M059J (cell line): Measurements from ENCODE around the gene LYZL4. TPM values are rescaled to one million over a fixed set of nuclear protein-coding genes. Genes with fewer than 3 reads are reported as not detected.

Experiments used
- DNase-seq: peaks from one replicate; pipeline ENCODE4 v3.0.0-alpha.2; 2012; ENCODE audit warnings: low read depth
- total RNA-seq: library from RNA; depleted of rRNA; stranded (reverse); fragments of >200 nt; shearing (Covaris generic); gene quantifications from 2 replicates; pipeline ENCODE4 v1.2.3, GENCODE V29; 2014

The LYZL4 gene
- total RNA-seq, 1 experiment from 2014 or later: not detected

DNA sequence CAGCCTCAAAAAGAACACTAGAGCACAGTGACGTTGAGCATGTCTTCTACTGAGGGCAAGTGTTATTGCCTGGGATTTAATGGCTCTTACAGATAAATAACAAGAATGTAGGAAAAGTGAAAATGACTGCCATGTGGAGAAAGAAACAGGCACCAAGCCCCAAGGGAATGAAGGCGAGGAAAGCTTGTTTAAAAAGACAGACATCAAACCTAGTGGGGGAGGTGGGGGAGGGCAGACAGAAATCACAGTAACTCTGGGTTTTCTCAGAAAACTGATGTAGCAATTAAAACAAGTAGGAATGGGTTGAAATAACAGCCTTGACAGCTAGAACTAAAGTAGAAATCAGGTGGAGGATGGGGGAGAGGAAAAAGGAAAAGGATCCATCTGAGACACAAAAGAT is 18.4 kb upstream of the LYZL4 start:
- no peak for DNase-seq

- no peak for DNase-seq
Measured at GRCh38 chr3:42425736-42426407, 15.5 kb upstream of the LYZL4 start.

GRCh38 chr3:42424911-42425310 is 14.5 kb upstream of the LYZL4 start:
- DNase-seq: no peak

GRCh38 chr3:42421818-42422796 is 11.7 kb upstream of the LYZL4 start:
- no peak for DNase-seq

DNA sequence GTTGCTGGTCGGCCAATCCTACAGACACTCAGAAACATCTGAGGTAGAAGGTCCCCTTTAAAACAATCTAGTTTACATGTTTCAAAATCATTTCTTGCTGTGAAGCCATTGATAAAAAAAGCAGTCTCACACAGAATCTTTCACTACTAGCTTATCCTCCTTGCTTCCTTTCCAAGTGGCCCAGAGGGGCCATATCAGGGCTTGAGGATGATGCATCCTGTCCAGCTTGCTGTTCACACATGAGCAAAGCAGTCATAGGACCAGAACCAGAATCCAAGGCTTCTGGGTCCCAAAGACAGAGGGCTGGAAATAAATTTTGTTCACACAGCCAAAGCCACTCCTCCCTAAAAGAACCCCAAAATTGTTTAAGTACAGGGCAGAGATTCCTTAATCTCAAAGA is 9.2 kb upstream of the LYZL4 start:
- no peak for DNase-seq

- DNase-seq: no peak
Measured at GRCh38 chr3:42412526-42413155, 2.2 kb upstream of the LYZL4 start.

DNA sequence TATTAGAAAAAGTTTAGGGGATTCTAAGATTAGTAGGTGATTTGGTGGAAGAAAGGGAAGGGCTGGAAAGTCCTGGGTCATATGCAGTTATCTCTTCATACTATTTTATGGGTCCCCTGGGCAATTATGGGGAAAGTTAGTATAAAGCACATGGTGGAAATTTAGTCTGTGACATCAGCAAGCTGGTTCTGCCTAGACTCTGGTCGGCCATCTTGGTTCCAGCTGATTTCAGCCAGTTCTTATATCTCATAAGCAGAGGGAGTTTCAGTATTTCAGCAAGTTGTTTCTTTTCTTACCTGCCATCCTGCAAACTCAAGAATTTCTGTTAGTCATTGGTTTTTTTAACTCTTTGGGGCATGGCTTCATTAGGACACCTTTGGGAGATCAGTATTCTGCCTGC is 1.0 kb upstream of the LYZL4 start:
- DNase-seq: no peak

DNA sequence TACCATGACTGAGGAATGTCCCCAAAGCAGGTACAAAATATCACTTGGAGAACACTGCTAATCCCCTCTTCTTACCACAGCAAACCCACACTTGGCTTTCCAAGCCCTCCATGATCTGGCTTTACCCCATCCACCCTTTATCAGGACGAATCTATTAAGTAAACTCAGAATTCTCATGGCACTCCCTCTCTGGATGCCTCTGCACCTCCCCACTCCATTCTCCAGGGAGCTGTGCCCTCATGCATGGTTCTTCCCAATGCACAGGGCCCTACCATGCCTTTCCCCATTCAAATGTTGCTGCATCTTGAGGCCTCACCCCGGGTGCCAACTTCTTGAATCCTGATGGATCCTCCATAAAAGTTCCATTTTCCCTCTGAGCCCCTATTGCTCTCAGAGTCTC is 2.3 kb downstream of the LYZL4 start:
- DNase-seq: no peak

DNA sequence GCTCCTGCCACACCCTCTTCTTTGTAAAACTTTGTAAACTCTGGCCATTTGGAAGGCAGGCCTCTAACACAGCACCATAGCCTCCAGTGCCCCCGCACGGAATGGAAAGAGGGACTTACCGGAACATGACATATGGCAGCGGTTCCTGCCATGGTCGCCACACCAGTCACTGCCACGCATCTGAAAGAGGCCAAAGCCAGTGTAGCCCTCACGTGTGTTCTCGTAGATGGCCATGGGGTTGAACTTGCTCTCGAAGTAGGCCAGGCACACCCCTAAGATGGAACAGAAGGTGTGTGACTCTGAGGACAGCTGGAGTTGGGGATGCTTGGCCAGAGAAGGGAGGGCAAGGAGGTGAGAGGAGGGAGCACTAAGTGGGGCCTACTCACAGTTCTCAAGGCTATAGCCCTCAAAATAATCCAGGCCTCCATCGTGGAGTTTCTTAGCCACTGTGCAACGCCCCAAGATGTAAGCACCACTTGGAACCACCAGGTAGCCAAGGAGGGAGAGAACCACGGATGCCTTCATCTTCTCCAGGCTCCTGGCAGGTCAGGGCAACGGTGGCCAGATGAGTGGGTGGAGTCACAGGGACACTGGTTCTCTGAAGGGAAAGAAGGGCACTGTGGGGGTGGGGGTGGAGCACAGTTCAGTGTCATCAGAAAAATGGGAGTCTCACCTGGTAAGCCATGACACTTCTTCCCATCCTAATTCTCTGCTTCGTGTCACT is 3.5 kb downstream of the LYZL4 start:
- DNase-seq: no peak

GRCh38 chr3:42405857-42406256 is 4.6 kb downstream of the LYZL4 start:
- no peak for DNase-seq

GRCh38 chr3:42403737-42404136 is 6.7 kb downstream of the LYZL4 start:
- DNase-seq: peak; percentile 26

- no peak for DNase-seq
Measured at GRCh38 chr3:42402394-42403096, 7.9 kb downstream of the LYZL4 start.

DNA sequence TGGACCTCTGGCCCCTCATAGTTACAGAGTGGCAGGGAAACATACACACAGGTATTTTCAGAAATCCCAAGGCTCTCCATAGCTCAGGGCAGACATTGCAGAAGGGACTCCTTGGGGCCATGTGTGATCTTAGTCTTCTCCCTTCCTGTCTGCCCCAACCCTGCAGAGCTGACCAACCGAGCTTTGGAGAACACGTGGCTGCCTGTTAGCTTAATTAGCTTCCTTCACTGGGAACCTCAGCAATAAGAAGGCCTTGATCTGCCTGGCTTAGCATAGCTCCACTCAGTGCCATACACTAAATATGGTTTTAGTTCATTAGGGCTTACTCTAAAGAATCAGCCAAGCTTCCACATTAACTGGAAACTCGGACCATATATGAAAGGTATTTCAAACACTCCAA is 12.3 kb downstream of the LYZL4 start:
- no peak for DNase-seq

DNA sequence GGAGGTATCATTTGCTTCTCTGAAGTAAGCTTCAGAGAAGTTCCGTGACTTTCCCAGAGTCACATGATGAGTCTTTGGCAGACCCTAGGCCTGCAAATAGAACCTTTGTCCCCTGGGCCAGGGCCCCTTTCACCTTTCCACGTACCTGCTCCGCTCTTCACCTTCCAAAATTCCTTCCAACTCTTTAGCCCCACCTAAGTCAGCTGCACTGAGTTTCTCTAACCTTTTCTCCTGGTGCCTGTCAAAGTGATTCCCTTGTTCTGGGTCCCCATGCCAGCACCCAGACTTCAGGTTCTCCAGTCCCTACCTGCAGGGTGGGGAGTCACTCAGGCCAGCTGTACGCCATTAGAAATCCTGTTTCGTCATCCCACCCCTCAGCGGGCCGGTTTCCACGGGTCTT is 12.8 kb downstream of the LYZL4 start:
- no peak for DNase-seq

DNA sequence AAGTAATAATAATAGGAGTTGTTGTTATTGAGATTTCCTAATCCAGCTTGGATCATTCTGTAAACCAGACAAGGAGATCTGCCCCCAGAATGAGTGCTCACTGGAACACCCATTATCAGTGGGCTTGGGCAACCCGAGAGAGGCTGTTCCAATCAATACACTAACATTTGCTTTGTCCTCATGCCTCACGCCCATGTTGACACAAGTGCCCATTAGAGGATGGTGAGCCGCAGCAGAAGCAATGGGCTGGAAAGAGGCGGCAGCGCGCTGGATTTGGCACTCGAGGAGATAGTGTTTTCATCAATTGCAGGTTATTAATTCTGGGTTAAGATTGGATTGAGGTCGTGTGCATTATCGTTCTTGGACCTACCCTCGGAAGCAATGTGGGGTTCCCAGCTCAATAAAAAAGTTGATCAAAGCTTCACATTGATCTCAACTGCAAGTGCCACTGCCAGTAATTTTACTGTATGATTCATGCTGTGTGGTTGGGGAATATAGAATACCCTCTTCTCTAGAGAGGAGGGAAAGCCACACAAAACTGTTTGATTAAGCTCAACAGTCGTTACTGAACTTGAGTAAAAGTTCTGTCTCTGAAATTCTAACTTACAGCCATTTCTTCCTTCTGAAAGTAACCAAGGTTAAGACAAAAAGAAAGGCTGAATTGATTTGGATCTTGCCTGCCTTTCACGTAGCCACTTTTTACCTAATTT is 15.7 kb downstream of the LYZL4 start:
- DNase-seq: no peak

DNA sequence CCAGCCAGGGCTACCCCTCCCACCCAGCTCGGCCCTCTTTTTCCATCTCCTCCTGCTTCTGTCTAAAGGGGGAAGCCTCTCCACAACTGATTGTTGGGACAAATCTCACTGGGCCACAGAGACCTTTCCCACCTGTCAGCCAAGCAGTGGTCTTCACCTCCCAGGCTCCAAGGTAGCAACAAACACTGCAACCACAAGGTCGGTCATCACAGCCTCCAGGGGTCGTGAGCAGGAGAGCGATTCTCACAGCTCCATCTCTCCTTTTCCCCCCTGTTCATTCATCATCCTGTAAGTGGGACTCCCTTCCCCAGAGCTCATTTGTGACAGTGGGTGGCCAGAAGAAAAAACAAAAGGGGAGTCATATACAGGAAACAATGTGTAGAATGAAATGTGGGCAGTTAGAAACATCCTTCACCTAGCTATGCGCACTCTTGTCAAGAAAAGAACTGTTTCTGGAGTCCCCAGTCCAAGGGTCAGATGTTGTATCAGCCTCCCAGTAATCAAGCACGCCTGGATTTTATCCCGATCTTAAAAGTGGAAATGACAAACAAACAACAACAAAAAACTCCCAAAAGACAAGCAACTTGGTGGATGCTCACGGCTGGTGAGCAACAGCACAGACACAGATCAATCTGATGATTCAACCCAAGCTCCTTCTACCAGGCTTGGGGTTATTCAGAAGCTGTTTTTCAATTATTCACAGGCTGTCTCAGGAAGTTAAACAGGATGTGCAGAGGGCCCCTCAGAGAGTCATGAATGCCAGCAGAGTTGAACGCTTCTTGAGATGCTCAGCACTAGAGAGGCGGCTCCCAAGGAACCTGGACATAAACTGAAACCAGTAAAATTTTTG is 22.4 kb downstream of the LYZL4 start:
- DNase-seq: no peak

GRCh38 chr3:42381551-42382082 is 28.8 kb downstream of the LYZL4 start:
- no peak for DNase-seq

DNA sequence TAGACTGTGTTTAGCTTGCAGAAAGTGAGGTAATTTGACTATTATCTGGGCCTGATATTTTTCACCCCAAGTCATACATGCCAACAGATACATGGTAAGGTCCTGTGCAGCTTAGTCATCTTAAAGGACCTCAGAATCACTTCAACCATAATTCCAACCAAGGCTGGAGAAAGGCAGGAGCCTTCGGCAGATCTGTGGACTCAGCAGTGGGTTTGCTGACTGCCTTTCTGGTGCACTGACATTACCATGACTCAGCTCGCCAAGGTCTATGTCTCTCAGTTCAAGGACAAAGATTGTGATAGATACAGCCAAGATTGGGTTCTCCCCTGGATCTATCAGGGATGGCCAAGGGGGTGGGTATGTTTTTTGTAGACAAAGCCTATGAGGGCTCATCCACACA is 32.7 kb downstream of the LYZL4 start:
- DNase-seq: peak; percentile 4

DNA sequence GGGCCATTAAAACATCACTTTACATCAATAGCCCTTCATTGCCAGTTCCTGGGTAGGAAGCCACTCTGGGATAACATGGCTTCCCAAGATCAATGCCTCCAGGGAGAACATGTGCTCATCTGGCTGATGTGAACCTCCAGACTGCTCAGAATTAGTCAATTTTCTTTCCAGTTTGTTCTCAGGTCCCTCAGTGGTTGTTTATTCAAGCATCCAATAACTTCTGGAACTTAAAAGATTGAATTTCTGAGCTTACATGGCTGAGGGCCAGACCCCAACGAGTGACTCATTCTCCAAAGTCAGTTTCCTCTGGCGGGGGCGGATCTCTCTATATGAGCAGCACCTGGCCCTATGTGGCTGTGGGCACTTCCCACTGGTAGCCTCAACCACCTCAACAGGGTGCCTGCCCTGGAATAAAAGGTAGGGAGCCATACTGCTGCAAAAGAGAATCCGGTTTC is 34.0 kb downstream of the LYZL4 start:
- DNase-seq: peak; percentile 82
